GM21423 (cell line): ENCODE data around the gene PLEKHG5.
"Not testable (repeated sequence)": the region's sequence is repeated elsewhere in the genome, so short reads cannot be mapped to it uniquely, and the experiment has no call there.

Source experiments
- ATAC-seq: cut with Tn5 transposase; IDR thresholded peaks from one replicate; pipeline ENCODE4 v1.9.1; 2021; ENCODE audit warnings: mild to moderate bottlenecking, moderate library complexity; ENCODE audit not compliant: unreplicated experiment

The PLEKHG5 gene

DNA sequence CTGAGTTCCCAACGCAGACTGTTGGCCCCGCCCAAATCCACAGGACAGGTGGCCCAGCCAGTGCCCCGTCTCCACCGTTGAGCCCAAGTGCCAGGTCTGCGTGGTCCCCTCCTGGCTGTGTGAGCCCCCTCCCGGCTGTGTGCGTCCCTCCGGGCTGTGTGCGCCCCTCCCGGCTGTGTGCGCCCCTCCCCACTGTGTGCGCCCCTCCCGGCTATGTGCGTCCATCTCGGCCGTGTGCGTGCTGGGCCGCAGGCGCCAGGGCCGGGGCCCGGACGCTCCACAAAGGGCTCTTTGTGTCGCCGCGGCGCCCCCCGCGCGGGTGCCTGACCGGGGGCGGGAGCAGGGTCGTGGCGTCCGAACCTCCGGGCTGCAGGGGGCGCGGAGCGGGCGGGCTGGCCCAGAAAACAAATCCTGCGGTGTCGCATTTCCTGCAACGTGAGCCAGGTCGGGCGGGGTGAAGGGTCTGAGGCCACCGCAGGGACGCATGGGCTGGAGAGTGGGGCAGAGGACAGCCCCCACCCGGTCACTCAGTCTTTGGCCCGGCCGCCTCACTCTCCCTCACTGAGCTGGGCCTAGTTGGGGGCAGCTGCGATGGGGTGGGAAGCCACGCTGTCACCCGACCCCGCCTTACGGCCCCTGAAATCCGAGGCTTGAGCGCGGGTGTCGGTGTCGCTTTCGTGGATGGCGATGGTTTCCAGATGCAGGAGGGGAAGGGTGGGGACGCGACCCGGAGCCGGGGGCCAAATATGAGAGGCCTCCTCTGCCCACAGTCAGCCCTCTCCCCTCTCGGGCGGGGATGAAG, 44.2 kb downstream of the PLEKHG5 start:
- ATAC-seq = no peak

GRCh38 chr1:6446665-6447015, 44.8 kb downstream of the PLEKHG5 start:
- ATAC-seq = no peak

- not testable (repeated sequence) for ATAC-seq
Measured at GRCh38 chr1:6445929-6446328, 45.5 kb downstream of the PLEKHG5 start.

DNA sequence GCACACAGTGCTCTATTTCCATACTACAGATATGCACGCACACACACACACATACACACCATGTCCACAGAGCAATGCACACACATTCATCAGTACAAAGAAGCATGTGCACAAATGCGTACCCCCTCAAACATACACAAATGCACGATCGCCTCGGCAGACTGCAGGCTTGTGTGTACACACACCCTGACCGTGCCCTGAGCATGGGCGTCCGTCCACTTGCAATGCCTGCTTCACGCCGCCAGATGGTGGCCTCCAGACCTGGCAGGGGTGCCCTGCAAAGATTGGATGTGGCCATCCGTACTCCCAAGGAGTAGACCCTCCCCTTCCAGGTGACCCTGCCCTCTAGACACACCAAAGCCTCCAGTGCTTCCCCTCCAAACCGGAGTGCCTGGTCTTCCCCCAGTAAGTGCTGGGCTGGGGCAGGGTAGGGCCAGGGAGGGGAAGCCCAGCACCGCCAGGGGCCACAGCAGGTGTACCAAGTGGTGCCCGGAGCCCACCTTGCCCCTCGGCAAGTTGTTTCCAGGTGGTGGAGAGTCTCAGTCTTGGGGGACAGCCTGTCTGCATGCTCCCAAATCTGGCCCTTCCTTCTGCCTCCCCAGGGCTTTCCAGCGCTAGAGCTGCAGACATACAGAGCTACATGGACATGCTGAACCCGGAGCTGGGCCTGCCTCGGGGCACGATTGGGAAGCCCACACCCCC, 46.3 kb downstream of the PLEKHG5 start:
- no peak for ATAC-seq

- no peak for ATAC-seq
Measured at GRCh38 chr1:6444377-6444776, 47.1 kb downstream of the PLEKHG5 start.

- no peak for ATAC-seq
Measured at GRCh38 chr1:6443339-6444115, 47.9 kb downstream of the PLEKHG5 start.

- ATAC-seq = no peak
Measured at GRCh38 chr1:6441586-6441985, 49.9 kb downstream of the PLEKHG5 start.

- ATAC-seq = no peak
Measured at GRCh38 chr1:6440198-6441126, 51.0 kb downstream of the PLEKHG5 start.

DNA sequence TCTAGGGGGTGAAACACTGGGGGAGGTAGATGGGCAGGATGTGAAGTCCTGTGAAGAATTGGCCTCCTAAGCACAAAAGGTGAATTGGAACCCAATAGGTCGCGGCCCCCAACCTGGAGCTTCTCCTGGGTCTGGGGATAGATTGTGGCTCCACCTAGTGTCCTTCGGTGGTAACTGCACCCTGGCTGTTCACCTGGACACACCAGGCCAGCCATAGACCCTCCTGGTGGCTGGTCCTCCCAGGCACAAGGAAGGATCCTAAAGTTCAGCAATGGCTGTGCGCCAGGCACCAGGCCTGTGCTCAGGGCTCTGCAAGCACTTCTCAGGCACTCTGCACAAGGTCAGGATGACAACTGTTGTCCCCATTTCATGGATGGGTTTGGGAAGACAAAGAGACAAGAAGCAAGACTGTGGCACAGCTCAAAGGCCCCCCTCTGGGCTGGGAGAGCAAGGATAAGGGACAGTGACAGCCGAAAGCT, 53.4 kb downstream of the PLEKHG5 start:
- peak; percentile 38 for ATAC-seq

DNA sequence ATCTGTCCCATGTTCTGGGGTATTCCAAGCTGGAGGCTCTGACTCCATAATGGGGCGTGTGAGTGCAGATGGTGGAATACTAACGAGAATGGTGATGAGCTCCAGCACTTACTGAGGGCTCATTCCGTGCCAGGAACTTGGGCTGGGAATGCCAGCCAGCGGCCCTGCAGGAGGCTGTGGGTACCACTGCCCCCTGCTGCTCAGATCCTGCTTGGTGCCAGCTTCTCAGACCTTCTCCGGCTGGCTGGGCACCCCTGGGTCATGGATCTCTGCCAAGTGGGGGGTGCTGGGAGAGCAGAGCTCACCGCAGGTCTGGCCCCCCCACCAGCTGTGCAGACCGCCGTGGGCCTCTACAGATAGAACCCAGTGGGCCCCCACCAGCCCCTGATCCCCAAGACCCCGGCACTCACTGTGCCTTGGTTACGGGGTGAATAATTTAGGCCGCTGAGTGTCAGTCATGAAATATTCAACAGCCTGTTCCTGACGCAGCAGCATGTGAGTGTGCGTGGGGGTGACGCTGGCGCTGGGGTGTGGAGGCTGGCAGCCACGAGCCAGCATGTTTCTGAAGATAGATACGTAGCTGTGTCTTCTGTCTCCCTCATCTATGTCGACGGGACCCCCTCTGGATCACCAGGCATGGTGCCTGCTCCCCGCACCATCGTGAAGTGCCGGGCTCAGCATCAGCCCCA, 54.3 kb downstream of the PLEKHG5 start:
- not testable (repeated sequence) for ATAC-seq

DNA sequence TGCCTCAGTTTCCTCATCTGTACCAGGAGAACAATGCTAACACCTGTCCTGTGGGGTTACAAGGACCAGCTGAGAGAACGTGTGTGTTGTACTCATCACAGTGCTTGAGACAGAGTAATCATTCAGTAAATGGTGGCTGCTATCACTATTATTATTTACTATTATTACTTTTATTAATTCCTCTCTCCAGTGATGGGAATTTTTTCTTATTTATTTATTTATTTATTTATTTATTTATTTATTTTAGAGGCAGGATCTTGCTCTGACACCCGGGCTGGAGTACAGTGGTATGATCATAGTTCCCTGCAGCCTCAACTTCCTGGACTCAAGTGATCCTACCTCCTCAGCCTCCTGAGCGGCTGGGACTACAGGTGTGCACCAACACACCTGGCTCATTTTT, 55.2 kb downstream of the PLEKHG5 start:
- not testable (repeated sequence) for ATAC-seq

DNA sequence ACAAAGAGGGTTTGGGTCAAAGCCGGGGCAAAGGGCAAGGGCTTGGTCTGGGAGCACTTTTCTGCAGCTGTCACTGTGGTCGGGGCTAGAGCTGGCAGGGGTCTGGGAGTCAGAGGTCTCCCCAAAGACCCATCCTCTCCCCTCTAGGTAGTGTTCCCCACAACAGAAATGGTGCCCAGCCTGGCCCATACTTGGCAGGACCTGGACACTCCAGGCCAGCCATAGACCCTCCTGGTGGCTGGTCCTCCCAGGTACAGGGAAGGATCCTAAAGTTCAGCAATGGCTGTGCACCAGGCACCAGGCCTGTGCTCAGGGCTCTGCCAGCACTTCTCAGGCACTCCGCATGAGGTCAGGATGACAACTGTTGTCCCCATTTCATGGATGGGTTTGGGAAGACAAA, 55.9 kb downstream of the PLEKHG5 start:
- no peak for ATAC-seq

DNA sequence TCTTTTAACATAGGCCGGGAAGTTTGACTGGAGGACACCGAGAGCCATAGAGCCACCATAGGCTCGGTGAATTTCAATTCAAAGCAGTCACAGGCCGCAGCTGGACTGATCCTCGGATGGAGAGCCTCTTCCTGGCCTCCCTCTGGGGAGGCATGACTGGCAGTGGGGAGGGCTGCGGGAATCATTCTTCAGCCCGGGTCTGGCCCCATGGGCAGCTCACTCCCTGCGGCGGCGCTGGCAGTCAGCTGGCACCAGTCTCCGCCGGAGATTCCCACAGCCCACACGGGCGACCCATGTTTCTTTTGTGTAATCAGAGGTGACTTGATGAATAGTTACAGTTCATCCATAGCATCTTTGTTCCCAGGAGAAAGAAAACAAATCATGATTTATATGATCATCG, 56.3 kb downstream of the PLEKHG5 start:
- no peak for ATAC-seq

DNA sequence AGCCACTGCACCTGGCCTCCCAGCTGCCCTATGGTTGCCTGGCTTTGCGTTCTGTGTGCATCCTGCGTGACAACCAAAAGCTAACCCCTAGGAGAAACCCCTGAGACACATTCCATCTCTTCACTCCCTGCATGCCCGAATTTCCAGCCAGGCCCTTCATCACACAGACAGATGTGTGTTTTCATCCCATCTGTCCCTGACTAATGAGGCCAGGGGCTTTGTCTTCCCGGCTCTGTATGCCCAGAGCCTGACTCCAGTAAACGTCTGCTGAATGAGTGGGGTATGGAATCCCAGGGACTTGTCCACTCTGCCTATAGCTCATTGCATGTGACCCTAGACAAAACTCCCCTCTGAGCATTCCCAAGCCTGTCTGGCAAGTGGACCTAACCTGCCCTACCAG, 57.3 kb downstream of the PLEKHG5 start:
- ATAC-seq = no peak

- ATAC-seq = not testable (repeated sequence)
Measured at GRCh38 chr1:6431645-6432579, 59.6 kb downstream of the PLEKHG5 start.

DNA sequence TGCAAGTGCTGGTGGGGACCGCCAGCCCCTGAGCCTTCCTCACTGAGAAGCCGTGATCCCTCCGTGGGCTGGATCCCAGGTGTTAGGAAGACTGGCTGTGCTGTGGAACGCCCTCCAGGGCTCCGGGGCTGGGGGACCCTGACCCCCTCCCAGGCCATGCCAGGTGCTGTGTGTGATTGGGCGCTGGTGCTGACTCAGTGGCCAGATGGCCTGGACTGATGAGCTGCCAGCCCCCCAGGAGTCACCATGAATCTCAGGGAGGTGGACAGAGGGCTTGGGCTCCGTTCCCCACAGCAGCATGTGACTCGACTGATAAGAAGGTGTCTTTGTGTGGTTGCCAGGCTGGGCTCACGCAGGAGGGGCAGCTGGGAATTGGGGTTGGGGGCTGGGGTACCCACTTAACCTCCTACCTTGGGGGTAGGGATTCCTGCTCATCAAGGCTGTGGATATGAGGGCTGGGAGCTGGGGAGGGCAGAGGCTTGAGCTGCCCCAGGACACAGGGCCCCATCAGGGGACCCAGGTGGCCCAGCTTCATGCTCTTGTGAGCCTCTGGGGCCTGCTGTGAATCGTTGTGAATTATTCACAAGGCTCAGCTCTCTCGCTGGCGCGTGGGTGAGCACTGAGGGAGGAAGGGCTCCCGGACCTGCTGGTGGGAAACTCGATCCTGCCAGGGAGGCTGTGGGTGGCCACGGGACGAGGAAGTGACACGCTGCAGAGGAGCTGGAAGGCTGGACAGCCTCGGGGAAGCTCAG, 61.6 kb downstream of the PLEKHG5 start:
- not testable (repeated sequence) for ATAC-seq

- not testable (repeated sequence) for ATAC-seq
Measured at GRCh38 chr1:6428453-6428852, 63.0 kb downstream of the PLEKHG5 start.
